GM23338 (cell line): ENCODE results near the gene GRAMD2B.

Source experiments
- ZNF331 ChIP-seq: fragments of 250-450 bp; sonication (Bioruptor Pico); IDR thresholded peaks from 2 replicates; pipeline ENCODE4 v1.5.0; 2020; ENCODE audit warnings: low read depth, mild to moderate bottlenecking, moderate library complexity
- TF ChIP-seq, protein P1 (sequence below), 2 experiments: fragments of 200-600 bp in 1 of 2; sonication (generic) in 1 of 2; conservative IDR thresholded peaks; 2 replicates each; pipeline versions ENCODE4 v1.5.1 to v1.6.1; 2016 to 2017; ENCODE audit warnings: antibody characterized with exemption in 2 of 2, low read depth in 2 of 2, mild to moderate bottlenecking in 2 of 2, moderate library complexity in 1 of 2

DNA sequence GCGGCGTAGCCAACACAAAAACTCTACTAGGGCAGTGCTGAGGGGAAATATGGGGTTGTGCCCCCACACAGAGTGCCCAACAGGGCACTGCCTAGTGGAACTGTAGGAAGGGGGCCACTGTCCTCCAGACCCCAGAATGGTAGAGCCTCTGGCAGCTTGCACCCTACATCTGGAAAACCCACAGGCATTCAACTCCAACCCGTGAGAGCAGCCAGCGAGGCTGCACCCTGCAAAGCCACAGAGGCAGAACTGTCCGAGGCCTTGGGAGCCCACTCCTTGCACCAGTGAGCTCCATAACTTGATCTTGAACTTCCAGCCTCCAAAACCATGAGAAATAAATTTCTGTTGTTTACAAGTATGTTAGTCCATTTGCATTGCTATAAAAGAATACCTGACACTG, 27.7 kb downstream of the GRAMD2B start:
- TF ChIP-seq, protein P1, sequence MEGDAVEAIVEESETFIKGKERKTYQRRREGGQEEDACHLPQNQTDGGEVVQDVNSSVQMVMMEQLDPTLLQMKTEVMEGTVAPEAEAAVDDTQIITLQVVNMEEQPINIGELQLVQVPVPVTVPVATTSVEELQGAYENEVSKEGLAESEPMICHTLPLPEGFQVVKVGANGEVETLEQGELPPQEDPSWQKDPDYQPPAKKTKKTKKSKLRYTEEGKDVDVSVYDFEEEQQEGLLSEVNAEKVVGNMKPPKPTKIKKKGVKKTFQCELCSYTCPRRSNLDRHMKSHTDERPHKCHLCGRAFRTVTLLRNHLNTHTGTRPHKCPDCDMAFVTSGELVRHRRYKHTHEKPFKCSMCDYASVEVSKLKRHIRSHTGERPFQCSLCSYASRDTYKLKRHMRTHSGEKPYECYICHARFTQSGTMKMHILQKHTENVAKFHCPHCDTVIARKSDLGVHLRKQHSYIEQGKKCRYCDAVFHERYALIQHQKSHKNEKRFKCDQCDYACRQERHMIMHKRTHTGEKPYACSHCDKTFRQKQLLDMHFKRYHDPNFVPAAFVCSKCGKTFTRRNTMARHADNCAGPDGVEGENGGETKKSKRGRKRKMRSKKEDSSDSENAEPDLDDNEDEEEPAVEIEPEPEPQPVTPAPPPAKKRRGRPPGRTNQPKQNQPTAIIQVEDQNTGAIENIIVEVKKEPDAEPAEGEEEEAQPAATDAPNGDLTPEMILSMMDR (conservative IDR thresholded peaks at IDR 0.05; ENCODE audit: low read depth in 2 of 2) = no peak
- TF ChIP-seq ZNF331 (CRISPR knock-in tag) = no peak
